PFSK-1 (cell line): ENCODE data around the gene RECQL5.

Experiments
- FOXP2 ChIP-seq: optimal IDR thresholded peaks from 2 replicates; pipeline ENCODE3; 2011; ENCODE audit warnings: borderline replicate concordance, control low read depth, inconsistent platforms; ENCODE audit not compliant: insufficient read depth; ENCODE audit errors: extremely low read length, extremely low read depth
- POLR2AphosphoS5 ChIP-seq: IDR thresholded peaks from 2 replicates; pipeline ENCODE4 v1.6.1; 2012; ENCODE audit warnings: low read depth, mild to moderate bottlenecking, control low read depth, low read length, moderate library complexity
- REST ChIP-seq, 2 experiments: IDR thresholded peaks; 2 replicates each; pipeline versions ENCODE4 v1.6.1 to v1.8.0; 2011 to 2012; ENCODE audit warnings: low read depth in 2 of 2, low read length in 2 of 2, control low read depth in 1 of 2, inconsistent platforms in 1 of 2, mild to moderate bottlenecking in 1 of 2, moderate library complexity in 1 of 2; ENCODE audit not compliant: insufficient read depth in 1 of 2
- SIN3A ChIP-seq: IDR thresholded peaks from 2 replicates; pipeline ENCODE4 v1.6.1; 2012; ENCODE audit warnings: mild to moderate bottlenecking, low read length, moderate library complexity, borderline replicate concordance; ENCODE audit not compliant: insufficient read depth
- TAF1 ChIP-seq: IDR thresholded peaks from 2 replicates; pipeline ENCODE4 v1.6.1; 2012; ENCODE audit warnings: low read length, control low read depth, borderline replicate concordance; ENCODE audit not compliant: insufficient read depth

RECQL5 gene

GRCh38 chr17:75695830-75696271, 28.9 kb upstream of the RECQL5 start:
- no peak for TF ChIP-seq TAF1
- no peak for TF ChIP-seq FOXP2
- TF ChIP-seq POLR2AphosphoS5: no peak
- TF ChIP-seq SIN3A: no peak
- no peak for TF ChIP-seq REST (IDR thresholded peaks at IDR 0.05; ENCODE audit: insufficient read depth in 1 of 2, low read depth in 2 of 2, low read length in 2 of 2)

- TF ChIP-seq REST (IDR thresholded peaks at IDR 0.05; ENCODE audit: insufficient read depth in 1 of 2, low read depth in 2 of 2, low read length in 2 of 2) (no peak), TAF1 (no peak), FOXP2 (no peak), SIN3A (no peak), POLR2AphosphoS5 (no peak)
Measured at GRCh38 chr17:75695141-75695829, 28.3 kb upstream of the RECQL5 start.

GRCh38 chr17:75694536-75694935, 27.6 kb upstream of the RECQL5 start:
- TF ChIP-seq REST (IDR thresholded peaks at IDR 0.05; ENCODE audit: insufficient read depth in 1 of 2, low read depth in 2 of 2, low read length in 2 of 2) (no peak), SIN3A (no peak), POLR2AphosphoS5 (no peak), TAF1 (no peak), FOXP2 (no peak)

- no peak for TF ChIP-seq FOXP2
- no peak for TF ChIP-seq POLR2AphosphoS5
- no peak for TF ChIP-seq TAF1
- no peak for TF ChIP-seq SIN3A
- TF ChIP-seq REST (IDR thresholded peaks at IDR 0.05; ENCODE audit: insufficient read depth in 1 of 2, low read depth in 2 of 2, low read length in 2 of 2): no peak
Measured at GRCh38 chr17:75693500-75694481, 26.8 kb upstream of the RECQL5 start.
